Myocyte (in vitro differentiated cells): ENCODE results near the gene NBEA. TPM values are rescaled to one million over a fixed set of nuclear protein-coding genes. Genes with fewer than 3 reads are reported as not detected.
"Not testable (repeated sequence)": the region's sequence is repeated elsewhere in the genome, so short reads cannot be mapped to it uniquely, and the experiment has no call there.

Experiments
- DNase-seq: peaks from one replicate; pipeline ENCODE4 v3.0.0-alpha.2; 2012; ENCODE audit warnings: low read depth
- total RNA-seq: library from RNA; depleted of rRNA; stranded (reverse); fragments of >200 nt; gene quantifications from 2 replicates; pipeline ENCODE4 v1.2.3, GENCODE V29; 2014

NBEA gene
- total RNA-seq, 1 donor from 2014 or later: 4.2 TPM

DNA sequence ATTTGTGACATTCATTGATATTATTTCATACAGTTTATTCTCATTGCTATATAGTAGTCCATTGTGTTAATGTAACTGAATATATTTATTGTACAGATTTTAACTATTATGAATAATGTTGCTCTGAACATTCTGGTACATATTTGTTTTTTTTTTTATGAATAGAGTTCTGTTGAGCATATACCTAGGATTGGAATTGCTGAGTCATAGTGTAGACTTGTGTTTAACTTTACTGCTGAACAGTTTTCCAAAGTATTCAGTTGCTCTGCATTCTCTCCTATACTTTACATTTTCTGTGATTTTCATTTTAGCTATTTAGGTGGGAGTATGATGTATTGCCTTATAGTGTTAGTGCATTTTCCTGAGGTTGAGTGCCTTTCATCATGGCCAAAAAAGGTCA, 436.9 kb downstream of the NBEA start:
- DNase-seq: no peak

DNA sequence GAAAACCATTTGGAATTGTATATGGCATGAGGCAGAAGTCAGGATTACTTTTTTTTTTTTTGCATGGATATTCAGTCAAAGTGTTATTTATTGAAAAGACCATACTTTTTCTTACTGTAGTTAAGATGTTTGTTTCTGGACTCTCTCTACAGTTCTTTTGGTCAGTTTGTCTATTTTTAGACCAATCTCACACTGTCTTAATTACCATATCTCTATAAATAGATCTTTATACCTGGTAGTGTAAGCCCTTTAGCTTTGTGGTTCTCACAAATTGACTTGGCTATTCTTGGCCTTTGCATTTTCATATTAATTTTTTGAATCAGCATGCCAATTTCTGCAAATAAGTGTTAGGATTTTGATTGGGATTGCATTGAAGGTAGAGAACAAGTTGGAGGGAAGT, 437.6 kb downstream of the NBEA start:
- DNase-seq: peak; percentile 0

- no peak for DNase-seq
These were observed 445.7 kb downstream of the NBEA start for GRCh38 chr13:35387682-35388250.

DNA sequence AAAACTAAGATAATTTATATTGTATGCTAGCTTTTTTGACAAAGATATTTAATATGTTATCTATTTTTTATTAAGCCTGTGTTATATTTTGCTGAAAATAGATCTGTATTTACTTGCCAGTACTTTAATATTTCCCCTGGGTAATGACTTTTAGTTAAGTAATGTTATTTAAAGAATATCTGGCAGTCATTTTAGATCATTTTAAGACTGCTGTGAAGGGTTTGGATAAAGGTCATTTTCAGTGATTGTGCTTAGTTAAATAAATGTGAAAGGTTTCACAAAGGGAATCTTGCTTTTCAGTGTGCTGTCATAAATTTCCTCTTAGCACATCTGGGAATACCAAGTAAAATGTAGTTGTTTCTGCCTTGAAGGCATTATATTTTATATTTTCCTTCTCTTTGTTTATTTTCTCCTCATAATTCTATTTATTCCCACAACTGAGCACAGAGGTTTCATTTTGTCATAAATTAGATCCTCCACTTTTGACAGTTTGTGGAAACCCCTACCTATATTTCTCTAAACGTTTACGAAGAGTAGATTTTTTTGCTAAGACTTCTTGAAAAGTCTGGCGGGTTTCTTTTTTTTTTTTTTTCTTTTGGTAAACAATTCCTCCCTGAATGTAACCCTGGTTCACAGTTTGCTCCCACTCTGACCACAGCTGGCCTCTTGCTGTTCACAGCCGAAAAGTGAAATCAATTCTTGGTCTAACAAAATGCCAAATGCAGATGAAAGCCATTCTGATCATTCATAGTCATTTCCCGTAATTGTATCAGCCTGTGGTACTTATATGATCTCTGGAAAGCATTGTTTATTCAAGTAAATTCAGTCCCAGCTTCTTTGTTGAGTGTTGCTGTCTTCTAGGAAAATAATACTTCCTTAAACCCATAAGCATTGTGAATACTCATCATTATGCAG, 446.6 kb downstream of the NBEA start:
- no peak for DNase-seq

- no peak for DNase-seq
These were observed 447.5 kb downstream of the NBEA start for GRCh38 chr13:35389535-35389934.

GRCh38 chr13:35392768-35393167, 450.7 kb downstream of the NBEA start:
- no peak for DNase-seq

DNA sequence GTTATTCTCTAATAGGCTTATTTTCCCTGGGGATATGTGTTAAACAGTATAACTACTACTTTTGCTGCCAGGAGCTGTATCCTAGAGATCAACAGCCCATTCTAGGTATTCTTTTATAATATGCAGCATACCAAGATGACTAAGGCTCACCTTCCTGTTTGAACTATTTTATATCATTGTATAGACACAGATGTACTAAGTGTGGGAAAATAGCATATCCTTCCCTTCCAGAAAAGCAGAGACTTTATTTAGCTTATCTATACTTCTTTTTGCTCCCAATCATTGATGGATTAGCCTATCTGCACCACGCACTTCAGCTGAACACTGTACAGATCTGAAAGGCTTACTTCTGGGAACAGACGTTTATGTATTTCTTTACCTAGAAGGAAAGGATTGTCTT, 451.8 kb downstream of the NBEA start:
- no peak for DNase-seq

DNA sequence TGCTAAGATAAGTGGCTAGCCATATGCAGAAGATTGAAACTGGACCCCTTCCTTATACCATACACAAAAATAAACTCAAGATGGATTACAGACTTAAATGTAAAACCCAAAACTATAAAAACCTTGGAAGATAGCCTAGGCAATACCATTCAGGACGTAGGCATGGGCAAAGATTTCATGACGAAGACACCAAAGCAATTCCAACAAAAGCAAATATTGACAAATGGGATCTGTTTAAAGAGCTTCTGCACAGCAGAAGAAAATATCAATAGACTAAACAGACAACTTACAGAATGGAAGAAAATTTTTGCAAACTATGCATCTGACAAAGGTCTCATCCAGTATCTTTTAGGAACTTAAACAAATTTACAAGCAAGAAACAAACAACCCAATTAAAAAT, 466.2 kb downstream of the NBEA start:
- not testable (repeated sequence) for DNase-seq

DNA sequence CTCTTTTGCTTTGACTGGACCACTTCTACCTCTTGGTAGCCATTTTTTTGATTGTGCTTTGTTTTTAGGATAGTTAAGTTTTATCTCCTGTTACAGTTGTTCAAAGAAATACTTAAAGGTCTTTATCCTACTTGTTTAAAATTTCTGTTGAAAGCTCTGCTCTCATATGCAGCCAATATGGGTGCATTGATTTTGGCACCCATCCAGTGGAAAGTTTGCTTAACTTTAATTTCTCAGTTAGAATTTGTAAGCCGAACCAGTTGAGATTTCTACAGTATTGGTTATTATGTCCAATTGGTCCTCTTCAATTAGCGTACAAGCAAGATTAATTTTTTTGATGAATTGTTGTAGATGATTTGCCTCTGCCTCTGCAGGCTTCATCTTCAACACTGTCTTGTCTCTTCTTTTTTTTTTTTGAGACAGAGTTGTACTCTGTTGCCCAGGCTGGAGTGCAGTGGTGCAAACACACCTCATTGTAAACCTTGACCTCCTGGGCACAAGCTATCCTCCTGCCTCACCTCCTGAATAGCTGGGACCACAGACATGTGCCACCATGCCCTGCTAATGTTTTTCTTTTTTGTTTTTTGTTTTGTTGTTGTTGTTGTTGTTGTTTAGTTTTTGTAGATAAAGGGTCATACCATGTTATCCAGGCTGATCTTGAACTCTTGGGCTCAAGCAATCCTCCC, 469.1 kb downstream of the NBEA start:
- no peak for DNase-seq

GRCh38 chr13:35448465-35448864, 506.4 kb downstream of the NBEA start:
- DNase-seq: no peak

- DNase-seq: no peak
These were observed 507.8 kb downstream of the NBEA start for GRCh38 chr13:35449821-35450220.

DNA sequence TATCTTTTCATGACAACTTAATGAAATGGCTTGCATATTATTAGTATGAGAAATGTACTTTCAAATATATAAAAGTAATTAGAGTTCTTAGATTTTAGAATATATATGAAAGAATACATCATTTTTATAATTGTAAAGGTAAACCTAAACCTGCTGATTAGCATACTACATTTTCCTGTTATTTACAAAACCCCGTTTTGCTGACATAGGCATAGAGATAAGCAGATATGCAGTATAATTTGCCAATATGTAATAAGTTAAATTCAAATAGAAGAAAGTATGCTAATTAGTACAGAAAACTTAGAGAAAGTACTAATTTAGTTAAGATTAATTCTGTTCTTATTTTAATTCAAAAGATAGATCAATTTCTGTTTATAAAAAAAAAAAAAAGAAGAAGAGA, 513.0 kb downstream of the NBEA start:
- no peak for DNase-seq

- DNase-seq: no peak
These were observed 515.2 kb downstream of the NBEA start for GRCh38 chr13:35457258-35457657.

DNA sequence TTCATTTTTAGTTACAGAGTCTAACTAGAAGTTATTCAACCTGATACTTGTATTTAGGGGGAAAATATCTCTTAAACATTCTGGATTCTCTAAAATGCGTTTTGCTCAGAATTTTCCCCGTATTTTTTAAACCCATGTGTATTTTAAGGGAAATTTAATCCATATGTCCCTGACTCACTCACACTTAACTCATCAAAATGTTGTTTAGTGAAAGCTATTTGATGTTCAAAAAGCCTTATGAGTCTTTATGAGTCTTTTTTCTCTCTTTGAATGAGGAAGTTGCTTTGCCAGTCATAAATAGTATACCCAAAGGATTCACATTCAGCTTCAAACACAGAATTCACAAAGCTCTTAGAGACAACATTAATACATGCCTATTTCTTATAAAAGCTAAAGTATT, 518.0 kb downstream of the NBEA start:
- DNase-seq: no peak

GRCh38 chr13:35465371-35465770, 523.3 kb downstream of the NBEA start:
- DNase-seq: no peak

DNA sequence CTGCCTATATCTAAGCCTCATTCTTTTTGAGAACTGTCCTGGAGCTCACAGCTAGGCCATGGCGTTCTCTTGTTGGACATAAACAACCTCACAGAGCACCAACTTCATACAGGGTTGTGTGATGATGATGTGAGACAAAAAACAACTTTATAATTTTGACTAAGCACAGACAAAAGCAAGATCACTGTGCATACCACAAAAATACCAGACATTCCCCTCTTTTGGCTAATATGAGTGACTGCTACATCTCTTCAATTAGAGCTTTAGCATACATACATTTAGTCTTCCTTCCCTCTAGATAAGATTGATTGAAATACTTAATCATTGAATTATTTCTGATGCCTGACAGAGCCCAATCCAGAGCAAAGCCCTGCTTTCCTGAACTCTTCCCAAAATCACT, 526.1 kb downstream of the NBEA start:
- DNase-seq: no peak

- DNase-seq: no peak
These were observed 527.9 kb downstream of the NBEA start for GRCh38 chr13:35469806-35470525.

- no peak for DNase-seq
These were observed 528.9 kb downstream of the NBEA start for GRCh38 chr13:35470671-35471661.

- DNase-seq: no peak
These were observed 529.7 kb downstream of the NBEA start for GRCh38 chr13:35471706-35472322.

- no peak for DNase-seq
These were observed 530.3 kb downstream of the NBEA start for GRCh38 chr13:35472323-35472881.
